Hepatocyte (in vitro differentiated cells): ENCODE measurements around the gene LNX2. TPM values are rescaled to one million over a fixed set of nuclear protein-coding genes. Genes with fewer than 3 reads are reported as not detected.

Experiments
- DNase-seq: peaks from one replicate; pipeline ENCODE4 v3.0.0-alpha.2; 2016; ENCODE audit warnings: low spot score
- H2AFZ ChIP-seq: fragments of 200-600 bp; sonication (generic); 2 replicates; pipeline ENCODE4 v1.6.0; 2016; ENCODE audit warnings: antibody characterized with exemption, mild to moderate bottlenecking
- H3K27ac ChIP-seq: fragments of 200-600 bp; sonication (generic); 2 replicates; pipeline ENCODE4 v1.5.1; 2016; ENCODE audit warnings: mild to moderate bottlenecking
- H3K27me3 ChIP-seq: fragments of 200-600 bp; sonication (generic); 2 replicates; pipeline ENCODE4 v1.6.1; 2016
- H3K36me3 ChIP-seq: fragments of 200-600 bp; sonication (generic); replicated peaks from 2 replicates; pipeline ENCODE4 v1.5.1; 2016; ENCODE audit warnings: low read depth; ENCODE audit not compliant: insufficient read depth
- H3K4me1 ChIP-seq: fragments of 200-600 bp; sonication (generic); 2 replicates; pipeline ENCODE4 v1.5.1; 2016; ENCODE audit warnings: mild to moderate bottlenecking, moderate library complexity; ENCODE audit not compliant: insufficient read depth
- H3K4me2 ChIP-seq: fragments of 200-600 bp; sonication (generic); 2 replicates; pipeline ENCODE4 v1.6.0; 2016
- H3K4me3 ChIP-seq: fragments of 200-600 bp; sonication (generic); 2 replicates; pipeline ENCODE4 v1.5.1; 2016; ENCODE audit warnings: mild to moderate bottlenecking
- H3K79me2 ChIP-seq: fragments of 200-600 bp; sonication (generic); 2 replicates; pipeline ENCODE4 v1.6.0; 2017; ENCODE audit warnings: mild to moderate bottlenecking
- H3K9me2 ChIP-seq: fragments of 200-600 bp; sonication (generic); replicated peaks from 2 replicates; pipeline ENCODE4 v1.6.0; 2017; ENCODE audit warnings: mild to moderate bottlenecking; ENCODE audit not compliant: insufficient read depth
- H3K9me3 ChIP-seq: fragments of 200-600 bp; sonication (generic); 2 replicates; pipeline ENCODE4 v1.5.1; 2016; ENCODE audit warnings: low read depth, mild to moderate bottlenecking
- H4K20me1 ChIP-seq: fragments of 200-600 bp; sonication (generic); 2 replicates; pipeline ENCODE4 v1.6.0; 2016; ENCODE audit warnings: mild to moderate bottlenecking; ENCODE audit not compliant: insufficient read depth, poor library complexity, severe bottlenecking
- EZH2 ChIP-seq: fragments of 200-600 bp; sonication (generic); IDR thresholded peaks from 2 replicates; pipeline ENCODE4 v1.6.1; 2016; ENCODE audit warnings: antibody characterized with exemption, mild to moderate bottlenecking, borderline replicate concordance
- EZH2phosphoT487 ChIP-seq: fragments of 200-600 bp; sonication (generic); IDR thresholded peaks from one replicate; pipeline ENCODE4 v1.6.1; 2018; ENCODE audit warnings: antibody characterized with exemption, mild to moderate bottlenecking, low read depth, moderate library complexity; ENCODE audit not compliant: unreplicated experiment, severe bottlenecking
- WGBS: methylation state at CpG from one replicate; pipeline ENCODE4 v1.1.6; 2016; ENCODE audit warnings: low lambda C conversion rate; ENCODE audit errors: missing lambda C conversion rate; 5-methylcytosine and 5-hydroxymethylcytosine counted together
- polyA plus RNA-seq: library from polyadenylated mRNA; unstranded; fragments of >200 nt; fragmentation: Nextera tagmentation; extraction: Ambion mirVana; gene quantifications from 2 replicates; pipeline ENCODE4 v1.2.1, GENCODE V29; 2016
- total RNA-seq: library from RNA; depleted of rRNA; stranded (reverse); fragments of >200 nt; gene quantifications from 2 replicates; pipeline ENCODE4 v1.2.3, GENCODE V29; 2014
- TF ChIP-seq, protein P1 (sequence below): fragments of 200-600 bp; sonication (generic); IDR thresholded peaks from 2 replicates; pipeline ENCODE4 v1.5.1; 2016; ENCODE audit warnings: antibody characterized with exemption, mild to moderate bottlenecking; ENCODE audit not compliant: poor library complexity

Gene LNX2
- total and polyA plus RNA-seq, 2 experiments from 2014 or later: 8.8 to 28.8 TPM

- H2AFZ ChIP-seq: no peak overlapping the region
- peak overlapping the region; percentile 43 for H3K27ac ChIP-seq
- no peaks in the 10 kb centered on the region for H3K9me2 ChIP-seq
- H4K20me1 ChIP-seq: peaks cover 4% of the 10 kb centered on the region
- H3K36me3 ChIP-seq: no peaks in the 10 kb centered on the region
- WGBS: 43% methylated on average over 2 of the region's 2 CpGs
- no peaks in the 10 kb centered on the region for H3K9me3 ChIP-seq
- H3K4me1 ChIP-seq: peaks cover 14% of the 10 kb centered on the region
- DNase-seq: no peak
- no peaks in the 10 kb centered on the region for H3K27me3 ChIP-seq
- no peak overlapping the region for H3K4me2 ChIP-seq
- TF ChIP-seq, protein P1, sequence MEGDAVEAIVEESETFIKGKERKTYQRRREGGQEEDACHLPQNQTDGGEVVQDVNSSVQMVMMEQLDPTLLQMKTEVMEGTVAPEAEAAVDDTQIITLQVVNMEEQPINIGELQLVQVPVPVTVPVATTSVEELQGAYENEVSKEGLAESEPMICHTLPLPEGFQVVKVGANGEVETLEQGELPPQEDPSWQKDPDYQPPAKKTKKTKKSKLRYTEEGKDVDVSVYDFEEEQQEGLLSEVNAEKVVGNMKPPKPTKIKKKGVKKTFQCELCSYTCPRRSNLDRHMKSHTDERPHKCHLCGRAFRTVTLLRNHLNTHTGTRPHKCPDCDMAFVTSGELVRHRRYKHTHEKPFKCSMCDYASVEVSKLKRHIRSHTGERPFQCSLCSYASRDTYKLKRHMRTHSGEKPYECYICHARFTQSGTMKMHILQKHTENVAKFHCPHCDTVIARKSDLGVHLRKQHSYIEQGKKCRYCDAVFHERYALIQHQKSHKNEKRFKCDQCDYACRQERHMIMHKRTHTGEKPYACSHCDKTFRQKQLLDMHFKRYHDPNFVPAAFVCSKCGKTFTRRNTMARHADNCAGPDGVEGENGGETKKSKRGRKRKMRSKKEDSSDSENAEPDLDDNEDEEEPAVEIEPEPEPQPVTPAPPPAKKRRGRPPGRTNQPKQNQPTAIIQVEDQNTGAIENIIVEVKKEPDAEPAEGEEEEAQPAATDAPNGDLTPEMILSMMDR: no peak
- TF ChIP-seq EZH2phosphoT487 (no peak), EZH2 (no peak)
- H3K79me2 ChIP-seq: peaks cover 75% of the 10 kb centered on the region
- no peak overlapping the region for H3K4me3 ChIP-seq
These were observed 18.2 kb upstream of the LNX2 start for GRCh38 chr13:27638521-27638920.

DNA sequence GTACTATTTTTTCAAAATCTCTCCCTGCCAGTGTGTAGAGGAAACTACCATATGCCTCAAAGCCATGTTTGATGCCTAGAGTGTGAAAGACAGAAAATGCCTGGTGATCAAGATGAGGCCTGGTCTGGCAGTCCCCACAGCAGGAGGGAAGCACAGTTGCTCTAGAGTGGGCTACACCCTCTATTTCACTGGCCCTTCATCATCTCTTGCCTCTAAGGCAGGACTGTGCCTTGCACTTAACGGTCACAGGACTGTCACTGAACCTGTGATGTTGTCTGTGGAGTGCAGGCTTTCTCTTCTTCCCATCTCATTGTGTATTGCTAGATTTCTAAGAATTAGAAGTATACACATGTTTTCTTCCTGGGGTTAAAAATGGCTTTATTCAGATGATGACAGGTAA, 17.7 kb upstream of the LNX2 start:
- Histone ChIP-seq H3K4me1 (peaks cover 11% of the 10 kb centered on the region), H4K20me1 (peaks cover 4% of the 10 kb centered on the region), H3K79me2 (peaks cover 74% of the 10 kb centered on the region), H3K9me3 (no peaks in the 10 kb centered on the region), H3K4me2 (no peak overlapping the region), H3K9me2 (no peaks in the 10 kb centered on the region), H3K27me3 (no peaks in the 10 kb centered on the region), H3K27ac (peak overlapping the region; percentile 43), H3K4me3 (no peak overlapping the region), H3K36me3 (no peaks in the 10 kb centered on the region), H2AFZ (no peak overlapping the region)
- TF ChIP-seq EZH2phosphoT487 (no peak), EZH2 (no peak)
- TF ChIP-seq, protein P1: no peak
- DNase-seq: no peak
- 88% methylated on average over 1 of the region's 1 CpG for WGBS

GRCh38 chr13:27637289-27637626, 16.9 kb upstream of the LNX2 start:
- Histone ChIP-seq H3K36me3 (no peaks in the 10 kb centered on the region), H4K20me1 (peaks cover 4% of the 10 kb centered on the region), H3K4me3 (no peak overlapping the region), H3K9me3 (no peaks in the 10 kb centered on the region), H3K79me2 (peaks cover 73% of the 10 kb centered on the region), H3K4me1 (peaks cover 11% of the 10 kb centered on the region), H3K4me2 (no peak overlapping the region), H2AFZ (no peak overlapping the region), H3K9me2 (no peaks in the 10 kb centered on the region), H3K27ac (no peak overlapping the region), H3K27me3 (no peaks in the 10 kb centered on the region)
- no peak for DNase-seq
- TF ChIP-seq EZH2phosphoT487: no peak
- TF ChIP-seq, protein P1: no peak
- TF ChIP-seq EZH2: no peak
- WGBS: 86% methylated on average over 1 of the region's 1 CpG
